Measurements from ENCODE around the gene SYNRG.

The SYNRG gene

GRCh38 chr17:37567137-37567536, 42.1 kb downstream of the SYNRG start (continued):
- TF ChIP-seq ZNF280D (tag by site-specific recombination; IDR thresholded peaks at IDR 0.05) (no peak), ZSCAN30 (tag by site-specific recombination; IDR thresholded peaks at IDR 0.05) (no peak), PRDM6 (tag by site-specific recombination; IDR thresholded peaks at IDR 0.05) (peak; percentile 98), KLF10 (tag by site-specific recombination; IDR thresholded peaks at IDR 0.05) (no peak), REST (tag by site-specific recombination; IDR thresholded peaks at IDR 0.05) (no peak), ZNF701 (tag by site-specific recombination; IDR thresholded peaks at IDR 0.05) (no peak)

GRCh38 chr17:37564252-37564651, 45.0 kb downstream of the SYNRG start:
- no peaks in the 10 kb centered on the region for H3K9me3 ChIP-seq (ENCODE audit: control insufficient read depth, insufficient read depth, low read depth, low read length)
- ChIA-PET CTCF (interaction anchor here (0.6 kb wide), 1 partner anchor 252 kb away, joined by 3 read pairs; no protein-coding TSS in a partner anchor), POLR2A (no interaction called here)
- H3K27ac ChIP-seq (ENCODE audit: extremely low read depth, low read depth, low read length), result no peak overlapping the region
- H3K4me1 ChIP-seq (ENCODE audit: control insufficient read depth, insufficient read depth, low read length), result peaks cover 19% of the 10 kb centered on the region
- H3K36me3 ChIP-seq (ENCODE audit: control insufficient read depth in 2 of 2, insufficient read depth in 1 of 2, low read length in 2 of 2), result peaks cover 45 to 57% of the 10 kb centered on the region in 2 experiments
- no peak for TF ChIP-seq FEZF1 (tag by site-specific recombination; IDR thresholded peaks at IDR 0.05)
- no peak for TF ChIP-seq KLF10 (tag by site-specific recombination; IDR thresholded peaks at IDR 0.05)
- TF ChIP-seq ZNF404 (tag by site-specific recombination; IDR thresholded peaks at IDR 0.05), result no peak
- no peak overlapping the region for H3K4me3 ChIP-seq (ENCODE audit: low read depth, low read length)

- ChIA-PET POLR2A (no interaction called here), CTCF (interaction anchor here (0.6 to 1.6 kb wide), 4 partner anchors 34 to 229 kb away, joined by 3 to 5 read pairs (median 4); no protein-coding TSS in a partner anchor)
- Histone ChIP-seq H3K36me3 (ENCODE audit: control insufficient read depth in 2 of 2, insufficient read depth in 1 of 2, low read length in 2 of 2) (peaks cover 33 to 57% of the 10 kb centered on the region in 2 experiments), H3K27ac (ENCODE audit: extremely low read depth, low read depth, low read length) (no peak overlapping the region), H3K4me3 (ENCODE audit: low read depth, low read length) (no peak overlapping the region), H3K4me1 (ENCODE audit: control insufficient read depth, insufficient read depth, low read length) (peaks cover 17% of the 10 kb centered on the region), H3K9me3 (ENCODE audit: control insufficient read depth, insufficient read depth, low read depth, low read length) (no peaks in the 10 kb centered on the region)
- TF ChIP-seq ZNF629 (tag by site-specific recombination; IDR thresholded peaks at IDR 0.05) (peak; percentile 25; the same call in 1 of the 2 replicates), ZBTB17 (tag by site-specific recombination; IDR thresholded peaks at IDR 0.05) (0 out of 2 replicates have a peak, but pooled peaks have one; percentile 10), ZNF214 (tag by site-specific recombination; IDR thresholded peaks at IDR 0.05; ENCODE audit: borderline replicate concordance) (no peak), ZNF843 (tag by site-specific recombination; IDR thresholded peaks at IDR 0.05) (peak; percentile 69; the same call in 1 of the 2 replicates), ZNF513 (tag by site-specific recombination; IDR thresholded peaks at IDR 0.05) (peak; percentile 73), ZNF529 (tag by site-specific recombination; IDR thresholded peaks at IDR 0.05; ENCODE audit: insufficient replicate concordance) (no peak), OSR2 (tag by site-specific recombination; IDR thresholded peaks at IDR 0.05) (peak; percentile 80), PRDM6 (tag by site-specific recombination; IDR thresholded peaks at IDR 0.05) (peak; percentile 77; the same call in 1 of the 2 replicates), ZBTB44 (tag by site-specific recombination; IDR thresholded peaks at IDR 0.05) (peak; percentile 28; the same call in 1 of the 2 replicates)
Observed at GRCh38 chr17:37562016-37562745, 47.0 kb downstream of the SYNRG start.
